GM23338 (cell line): ENCODE results near the gene COMMD7. TPM values are rescaled to one million over a fixed set of nuclear protein-coding genes. Genes with fewer than 3 reads are reported as not detected.

Experiments
- ATAC-seq: fragments of 200-7000 bp; cut with Tn5 transposase; 3 replicates; pipeline ENCODE4 v1.9.1; 2020
- DNase-seq: peaks from one replicate; pipeline ENCODE4 v3.0.0-alpha.2; 2015; ENCODE audit warnings: low spot score
- H2AFZ ChIP-seq: fragments of 200-600 bp; sonication (generic); 2 replicates; pipeline ENCODE4 v1.8.0; 2016; ENCODE audit warnings: antibody characterized with exemption, mild to moderate bottlenecking, moderate library complexity
- H3F3A ChIP-seq: fragments of 200-600 bp; sonication (generic); replicated peaks from 2 replicates; pipeline ENCODE4 v1.8.0; 2017; ENCODE audit warnings: antibody characterized with exemption, mixed run types, low read depth
- H3K27ac ChIP-seq: fragments of 200-600 bp; sonication (generic); 2 replicates; pipeline ENCODE4 v1.6.1; 2016; ENCODE audit warnings: low read depth
- H3K27me3 ChIP-seq: fragments of 200-600 bp; sonication (generic); 2 replicates; pipeline ENCODE4 v1.8.0; 2016; ENCODE audit warnings: mild to moderate bottlenecking, mixed run types, moderate library complexity; ENCODE audit not compliant: insufficient read depth
- H3K36me3 ChIP-seq: fragments of 200-600 bp; sonication (generic); 2 replicates; pipeline ENCODE4 v1.8.0; 2016; ENCODE audit warnings: mild to moderate bottlenecking; ENCODE audit not compliant: insufficient read depth
- H3K4me1 ChIP-seq: fragments of 200-600 bp; sonication (generic); 2 replicates; pipeline ENCODE4 v1.8.0; 2016; ENCODE audit warnings: mild to moderate bottlenecking, moderate library complexity; ENCODE audit not compliant: insufficient read depth
- H3K4me2 ChIP-seq: fragments of 200-600 bp; sonication (generic); 2 replicates; pipeline ENCODE4 v1.7.1; 2017; ENCODE audit warnings: mixed run types
- H3K4me3 ChIP-seq: fragments of 200-600 bp; sonication (generic); 2 replicates; pipeline ENCODE4 v1.6.1; 2016; ENCODE audit warnings: mixed run types
- H3K79me2 ChIP-seq: fragments of 200-600 bp; sonication (generic); replicated peaks from 2 replicates; pipeline ENCODE4 v1.8.0; 2017; ENCODE audit warnings: mild to moderate bottlenecking; ENCODE audit not compliant: insufficient read depth
- H3K9me2 ChIP-seq: fragments of 200-600 bp; sonication (generic); 2 replicates; pipeline ENCODE4 v1.8.0; 2017; ENCODE audit not compliant: insufficient read depth
- H4K20me1 ChIP-seq: fragments of 200-600 bp; sonication (generic); replicated peaks from 2 replicates; pipeline ENCODE4 v1.8.0; 2017; ENCODE audit warnings: mild to moderate bottlenecking; ENCODE audit not compliant: insufficient read depth
- H3K27ac Mint-ChIP-seq: 2 replicates; pipeline ENCODE4 v1.8.0; 2020; ENCODE audit warnings: inconsistent platforms, mild to moderate bottlenecking, moderate library complexity, mixed read lengths
- H3K27me3 Mint-ChIP-seq: 3 replicates; pipeline ENCODE4 v1.8.0; 2022; ENCODE audit warnings: low read depth, mild to moderate bottlenecking, moderate library complexity, mixed read lengths, inconsistent platforms; ENCODE audit not compliant: insufficient read depth, poor library complexity
- H3K36me3 Mint-ChIP-seq: 3 replicates; pipeline ENCODE4 v1.8.0; 2021; ENCODE audit warnings: low read depth, mild to moderate bottlenecking, inconsistent platforms, moderate library complexity, mixed read lengths
- H3K4me1 Mint-ChIP-seq: 3 replicates; pipeline ENCODE4 v1.8.0; 2020; ENCODE audit warnings: mild to moderate bottlenecking, inconsistent platforms, mixed read lengths
- H3K4me3 Mint-ChIP-seq: 3 replicates; pipeline ENCODE4 v1.8.0; 2021; ENCODE audit warnings: moderate library complexity, mild to moderate bottlenecking, inconsistent platforms, mixed read lengths
- H3K9me3 Mint-ChIP-seq: 3 replicates; pipeline ENCODE4 v1.8.0; 2020; ENCODE audit warnings: moderate library complexity, mild to moderate bottlenecking, inconsistent platforms, mixed read lengths
- EZH2phosphoT487 ChIP-seq: fragments of 200-600 bp; sonication (generic); IDR thresholded peaks from one replicate; pipeline ENCODE4 v1.8.1; 2018; ENCODE audit warnings: antibody characterized with exemption; ENCODE audit not compliant: unreplicated experiment
- JUNB ChIP-seq: IDR thresholded peaks from one replicate; pipeline ENCODE4 v1.6.1; 2016; ENCODE audit warnings: antibody characterized with exemption; ENCODE audit not compliant: unreplicated experiment
- NANOG ChIP-seq: IDR thresholded peaks from 2 replicates; pipeline ENCODE4 v1.6.1; 2016; ENCODE audit warnings: antibody characterized with exemption, borderline replicate concordance
- ZNF462 ChIP-seq: fragments of 250-450 bp; sonication (Bioruptor Pico); IDR thresholded peaks from 2 replicates; pipeline ENCODE4 v1.5.0; 2020; ENCODE audit warnings: mild to moderate bottlenecking, moderate library complexity
- polyA plus RNA-seq: library from polyadenylated mRNA; unstranded; fragments of >200 nt; fragmentation: Nextera tagmentation; extraction: Ambion mirVana; gene quantifications from 2 replicates; pipeline ENCODE4 v1.2.1, GENCODE V29; 2016
- total RNA-seq: library from RNA; depleted of rRNA; stranded (reverse); fragments of >200 nt; shearing (Covaris generic); gene quantifications from 2 replicates; pipeline ENCODE4 v1.2.3, GENCODE V29; 2014
- TF ChIP-seq, protein P1 (sequence below): IDR thresholded peaks from one replicate; pipeline ENCODE4 v1.6.1; 2018; ENCODE audit warnings: antibody characterized with exemption; ENCODE audit not compliant: unreplicated experiment
- TF ChIP-seq, protein P2 (sequence below): IDR thresholded peaks from 2 replicates; pipeline ENCODE4 v1.6.1; 2016; ENCODE audit warnings: antibody characterized with exemption

Gene COMMD7
- total and polyA plus RNA-seq, 2 experiments from 2014 or later = 67.3 to 86.4 TPM

DNA sequence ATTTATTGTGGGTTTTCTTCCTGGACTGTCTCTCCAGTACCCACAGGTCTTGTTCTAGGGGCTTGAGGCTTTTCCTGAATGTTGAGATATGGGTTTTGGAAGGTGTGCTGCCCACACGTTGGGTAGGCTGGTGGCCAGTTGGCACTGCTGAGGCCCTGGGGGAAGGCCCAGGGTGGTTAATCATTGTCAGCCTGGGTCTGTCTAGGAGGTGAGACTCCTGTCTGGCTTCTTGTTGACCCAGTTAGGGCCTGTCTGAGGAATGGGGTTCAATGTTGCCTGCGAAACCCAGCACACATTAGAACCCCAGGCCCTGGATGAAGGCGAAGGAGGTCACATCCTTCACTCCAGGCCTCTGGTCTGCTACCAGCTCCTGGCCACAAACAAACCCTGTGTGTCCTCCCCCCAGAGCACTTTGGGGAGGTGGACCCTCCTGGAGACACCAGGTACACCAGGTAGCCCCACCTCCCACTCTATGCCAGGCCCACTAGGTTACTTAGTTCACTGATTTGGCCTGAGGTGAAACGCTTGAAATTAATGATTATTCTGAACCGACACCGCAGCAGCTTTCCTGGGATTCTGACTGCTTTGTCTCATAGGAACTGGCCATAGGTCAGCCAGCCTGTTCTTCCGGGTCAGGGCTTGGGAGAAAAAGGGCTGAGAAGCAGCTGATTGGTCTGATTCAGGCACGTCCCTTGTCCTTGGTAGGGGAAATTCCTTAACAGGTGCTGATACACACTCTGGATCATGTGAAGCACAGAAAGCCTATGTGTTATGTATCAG lies 34.1 kb upstream of the COMMD7 start:
- Mint-ChIP-seq H3K27ac (0 out of 2 replicates have a peak overlapping the region, but pooled peaks have one; percentile 34), H3K36me3 (peaks cover 99% of the 10 kb centered on the region)
- ATAC-seq = no peak

More for the DNA sequence above, 34.1 kb upstream of the COMMD7 start:
- peaks cover 99% of the 10 kb centered on the region for H4K20me1 ChIP-seq
- no peak for TF ChIP-seq ZNF462 (CRISPR knock-in tag)
- no peak for TF ChIP-seq NANOG
- TF ChIP-seq, protein P1, sequence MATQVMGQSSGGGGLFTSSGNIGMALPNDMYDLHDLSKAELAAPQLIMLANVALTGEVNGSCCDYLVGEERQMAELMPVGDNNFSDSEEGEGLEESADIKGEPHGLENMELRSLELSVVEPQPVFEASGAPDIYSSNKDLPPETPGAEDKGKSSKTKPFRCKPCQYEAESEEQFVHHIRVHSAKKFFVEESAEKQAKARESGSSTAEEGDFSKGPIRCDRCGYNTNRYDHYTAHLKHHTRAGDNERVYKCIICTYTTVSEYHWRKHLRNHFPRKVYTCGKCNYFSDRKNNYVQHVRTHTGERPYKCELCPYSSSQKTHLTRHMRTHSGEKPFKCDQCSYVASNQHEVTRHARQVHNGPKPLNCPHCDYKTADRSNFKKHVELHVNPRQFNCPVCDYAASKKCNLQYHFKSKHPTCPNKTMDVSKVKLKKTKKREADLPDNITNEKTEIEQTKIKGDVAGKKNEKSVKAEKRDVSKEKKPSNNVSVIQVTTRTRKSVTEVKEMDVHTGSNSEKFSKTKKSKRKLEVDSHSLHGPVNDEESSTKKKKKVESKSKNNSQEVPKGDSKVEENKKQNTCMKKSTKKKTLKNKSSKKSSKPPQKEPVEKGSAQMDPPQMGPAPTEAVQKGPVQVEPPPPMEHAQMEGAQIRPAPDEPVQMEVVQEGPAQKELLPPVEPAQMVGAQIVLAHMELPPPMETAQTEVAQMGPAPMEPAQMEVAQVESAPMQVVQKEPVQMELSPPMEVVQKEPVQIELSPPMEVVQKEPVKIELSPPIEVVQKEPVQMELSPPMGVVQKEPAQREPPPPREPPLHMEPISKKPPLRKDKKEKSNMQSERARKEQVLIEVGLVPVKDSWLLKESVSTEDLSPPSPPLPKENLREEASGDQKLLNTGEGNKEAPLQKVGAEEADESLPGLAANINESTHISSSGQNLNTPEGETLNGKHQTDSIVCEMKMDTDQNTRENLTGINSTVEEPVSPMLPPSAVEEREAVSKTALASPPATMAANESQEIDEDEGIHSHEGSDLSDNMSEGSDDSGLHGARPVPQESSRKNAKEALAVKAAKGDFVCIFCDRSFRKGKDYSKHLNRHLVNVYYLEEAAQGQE = no peak
- no peak for TF ChIP-seq JUNB
- no peak for TF ChIP-seq EZH2phosphoT487
- TF ChIP-seq, protein P2, sequence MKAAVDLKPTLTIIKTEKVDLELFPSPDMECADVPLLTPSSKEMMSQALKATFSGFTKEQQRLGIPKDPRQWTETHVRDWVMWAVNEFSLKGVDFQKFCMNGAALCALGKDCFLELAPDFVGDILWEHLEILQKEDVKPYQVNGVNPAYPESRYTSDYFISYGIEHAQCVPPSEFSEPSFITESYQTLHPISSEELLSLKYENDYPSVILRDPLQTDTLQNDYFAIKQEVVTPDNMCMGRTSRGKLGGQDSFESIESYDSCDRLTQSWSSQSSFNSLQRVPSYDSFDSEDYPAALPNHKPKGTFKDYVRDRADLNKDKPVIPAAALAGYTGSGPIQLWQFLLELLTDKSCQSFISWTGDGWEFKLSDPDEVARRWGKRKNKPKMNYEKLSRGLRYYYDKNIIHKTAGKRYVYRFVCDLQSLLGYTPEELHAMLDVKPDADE = no peak
- H3K27me3 ChIP-seq = no peaks in the 10 kb centered on the region
- Mint-ChIP-seq H3K4me3 (peak overlapping the region; percentile 44; the same call in 2 of the 3 replicates), H3K9me3 (no peaks in the 10 kb centered on the region), H3K27me3 (peaks cover 45% of the 10 kb centered on the region), H3K4me1 (peaks cover 90% of the 10 kb centered on the region)
- H3K4me2 ChIP-seq = peak overlapping the region; percentile 97
- peak overlapping the region; percentile 88 for H3K27ac ChIP-seq
- peaks cover 95% of the 10 kb centered on the region for H3K4me1 ChIP-seq
- DNase-seq = no peak
- peaks cover 98% of the 10 kb centered on the region for H3F3A ChIP-seq
- H2AFZ ChIP-seq = no peak overlapping the region
- H3K9me2 ChIP-seq = no peaks in the 10 kb centered on the region
- H3K4me3 ChIP-seq = peak overlapping the region; percentile 91
- peaks cover 97% of the 10 kb centered on the region for H3K36me3 ChIP-seq
- peaks cover 100% of the 10 kb centered on the region for H3K79me2 ChIP-seq
